Measurements from ENCODE around the gene SLC12A7.

Gene SLC12A7

GRCh38 chr5:1016036-1016435 is 95.8 kb downstream of the SLC12A7 start:
- no peak for TF ChIP-seq GATA1 (IDR thresholded peaks at IDR 0.05; ENCODE audit: low read depth, low read length)
- TF ChIP-seq POLR2A (IDR thresholded peaks at IDR 0.05; ENCODE audit: low read length) = no peak
- no peak for DNase-seq

- DNase-seq = no peak
- no peak for TF ChIP-seq POLR2A (IDR thresholded peaks at IDR 0.05; ENCODE audit: low read length)
- TF ChIP-seq GATA1 (IDR thresholded peaks at IDR 0.05; ENCODE audit: low read depth, low read length) = no peak
Measured at GRCh38 chr5:1015507-1015906, 96.4 kb downstream of the SLC12A7 start.

GRCh38 chr5:1014781-1015221 is 97.1 kb downstream of the SLC12A7 start:
- TF ChIP-seq GATA1 (IDR thresholded peaks at IDR 0.05; ENCODE audit: low read depth, low read length) (no peak), POLR2A (IDR thresholded peaks at IDR 0.05; ENCODE audit: low read length) (no peak)
- no peak for DNase-seq

GRCh38 chr5:1014346-1014745 is 97.5 kb downstream of the SLC12A7 start:
- no peak for DNase-seq
- TF ChIP-seq GATA1 (IDR thresholded peaks at IDR 0.05; ENCODE audit: low read depth, low read length) (no peak), POLR2A (IDR thresholded peaks at IDR 0.05; ENCODE audit: low read length) (no peak)

- TF ChIP-seq GATA1 (IDR thresholded peaks at IDR 0.05; ENCODE audit: low read depth, low read length) (no peak), POLR2A (IDR thresholded peaks at IDR 0.05; ENCODE audit: low read length) (no peak)
Measured at GRCh38 chr5:1013948-1014301, 97.9 kb downstream of the SLC12A7 start.

GRCh38 chr5:1013238-1013947 is 98.5 kb downstream of the SLC12A7 start:
- DNase-seq = no peak
- TF ChIP-seq GATA1 (IDR thresholded peaks at IDR 0.05; ENCODE audit: low read depth, low read length) (no peak), POLR2A (IDR thresholded peaks at IDR 0.05; ENCODE audit: low read length) (no peak)

More at GRCh38 chr5:1013948-1014301, 97.9 kb downstream of the SLC12A7 start:
- DNase-seq = no peak

- no peak for TF ChIP-seq POLR2A (IDR thresholded peaks at IDR 0.05; ENCODE audit: low read length)
- DNase-seq = no peak
Measured at GRCh38 chr5:1012900-1013237, 99.0 kb downstream of the SLC12A7 start.

GRCh38 chr5:1012313-1012841 is 99.5 kb downstream of the SLC12A7 start:
- DNase-seq = no peak

GRCh38 chr5:1011741-1012312 is 100.0 kb downstream of the SLC12A7 start:
- DNase-seq = no peak
- TF ChIP-seq GATA1 (IDR thresholded peaks at IDR 0.05; ENCODE audit: low read depth, low read length) (no peak), POLR2A (IDR thresholded peaks at IDR 0.05; ENCODE audit: low read length) (no peak)

More at GRCh38 chr5:1012313-1012841, 99.5 kb downstream of the SLC12A7 start:
- TF ChIP-seq GATA1 (IDR thresholded peaks at IDR 0.05; ENCODE audit: low read depth, low read length) (no peak), POLR2A (IDR thresholded peaks at IDR 0.05; ENCODE audit: low read length) (no peak)

GRCh38 chr5:1011226-1011631 is 100.6 kb downstream of the SLC12A7 start:
- no peak for TF ChIP-seq POLR2A (IDR thresholded peaks at IDR 0.05; ENCODE audit: low read length)
- no peak for TF ChIP-seq GATA1 (IDR thresholded peaks at IDR 0.05; ENCODE audit: low read depth, low read length)
- peak in 1 of 2 experiments; percentile 35 for DNase-seq

- DNase-seq = no peak
- TF ChIP-seq GATA1 (IDR thresholded peaks at IDR 0.05; ENCODE audit: low read depth, low read length) (no peak), POLR2A (IDR thresholded peaks at IDR 0.05; ENCODE audit: low read length) (no peak)
Measured at GRCh38 chr5:1010641-1011046, 101.2 kb downstream of the SLC12A7 start.

GRCh38 chr5:1010181-1010510 is 101.7 kb downstream of the SLC12A7 start:
- no peak for DNase-seq
- TF ChIP-seq GATA1 (IDR thresholded peaks at IDR 0.05; ENCODE audit: low read depth, low read length) = no peak
- TF ChIP-seq POLR2A (IDR thresholded peaks at IDR 0.05; ENCODE audit: low read length) = no peak

- TF ChIP-seq POLR2A (IDR thresholded peaks at IDR 0.05; ENCODE audit: low read length) = no peak
- TF ChIP-seq GATA1 (IDR thresholded peaks at IDR 0.05; ENCODE audit: low read depth, low read length) = no peak
- DNase-seq = no peak
Measured at GRCh38 chr5:1009359-1010180, 102.3 kb downstream of the SLC12A7 start.
